ENCODE measurements around the gene TBL1XR1.

The TBL1XR1 gene

GRCh38 chr3:177041021-177041729, 156.1 kb downstream of the TBL1XR1 start:
- no peak overlapping the region for H2BK12ac ChIP-seq (ENCODE audit: low read length)
- no peak overlapping the region for H3K23ac ChIP-seq (ENCODE audit: low read depth, low read length, poor library complexity)
- H3K27me3 ChIP-seq (ENCODE audit: control insufficient read depth in 3 of 3, insufficient read depth in 3 of 3, low read depth in 1 of 3, low read length in 3 of 3), result no peaks in the 10 kb centered on the region
- no peaks in the 10 kb centered on the region for H3K79me1 ChIP-seq (ENCODE audit: low read depth, low read length)
- no peak overlapping the region for H3K14ac ChIP-seq (ENCODE audit: low read length)
- no peak overlapping the region for H3K4me2 ChIP-seq (ENCODE audit: insufficient read depth, low read length, poor library complexity, severe bottlenecking)
- no peak overlapping the region for H3K4me3 ChIP-seq (ENCODE audit: low read length in 2 of 2)
- no peak overlapping the region for H3K27ac ChIP-seq (replicated peaks; ENCODE audit: low read length)
- H3K4ac ChIP-seq (ENCODE audit: low read length), result no peak overlapping the region
- WGBS, 2 donors (ENCODE audit: extremely low coverage in 2 of 2, insufficient read length in 2 of 2, insufficient replicate concordance in 1 of 2), result no CpG with 5 or more reads among the region's 2 CpGs
- DNase-seq (ENCODE audit: low spot score), result no peak
- H2AFZ ChIP-seq (ENCODE audit: low read length), result no peak overlapping the region
- peaks cover 7 to 100% of the 10 kb centered on the region in 2 donors for H3K36me3 ChIP-seq (replicated peaks in 1 of 2; ENCODE audit: control insufficient read depth in 2 of 2, insufficient read depth in 2 of 2, low read length in 2 of 2)
- no peak overlapping the region for H2BK15ac ChIP-seq (ENCODE audit: low read length)
- H3K9ac ChIP-seq (ENCODE audit: low read depth, low read length, poor library complexity), result no peak overlapping the region
- peaks cover 0 to 20% of the 10 kb centered on the region in 2 donors for H3K9me3 ChIP-seq (replicated peaks in 1 of 2; ENCODE audit: control insufficient read depth in 2 of 2, insufficient read depth in 1 of 2, low read depth in 1 of 2, low read length in 2 of 2)
- no peak overlapping the region for H4K91ac ChIP-seq (ENCODE audit: low read depth, low read length, poor library complexity)
- H4K8ac ChIP-seq (ENCODE audit: low read depth, low read length), result no peak overlapping the region
- H3K18ac ChIP-seq (ENCODE audit: low read length), result no peak overlapping the region
- H2BK120ac ChIP-seq (ENCODE audit: low read depth, low read length), result no peak overlapping the region
- no peaks in the 10 kb centered on the region for H3K4me1 ChIP-seq (ENCODE audit: control insufficient read depth in 2 of 2, insufficient read depth in 1 of 2, low read depth in 1 of 2, low read length in 2 of 2)
- H2BK5ac ChIP-seq (ENCODE audit: low read length), result no peak overlapping the region
- H2AK5ac ChIP-seq (ENCODE audit: low read depth, low read length), result no peak overlapping the region

GRCh38 chr3:177039490-177040274, 157.6 kb downstream of the TBL1XR1 start:
- no peak overlapping the region for H4K91ac ChIP-seq (ENCODE audit: low read depth, low read length, poor library complexity)
- no peak overlapping the region for H2BK12ac ChIP-seq (ENCODE audit: low read length)
- DNase-seq (ENCODE audit: low spot score), result no peak
- H3K4ac ChIP-seq (ENCODE audit: low read length), result no peak overlapping the region
- H3K4me1 ChIP-seq (ENCODE audit: control insufficient read depth in 2 of 2, insufficient read depth in 1 of 2, low read depth in 1 of 2, low read length in 2 of 2), result no peaks in the 10 kb centered on the region
- no peaks in the 10 kb centered on the region for H3K79me1 ChIP-seq (ENCODE audit: low read depth, low read length)
- H3K14ac ChIP-seq (ENCODE audit: low read length), result no peak overlapping the region
- no peak overlapping the region for H2AK5ac ChIP-seq (ENCODE audit: low read depth, low read length)
- no peak overlapping the region for H3K4me3 ChIP-seq (ENCODE audit: low read length in 2 of 2)
- H3K36me3 ChIP-seq (replicated peaks in 1 of 2; ENCODE audit: control insufficient read depth in 2 of 2, insufficient read depth in 2 of 2, low read length in 2 of 2), result peaks cover 7 to 99% of the 10 kb centered on the region in 2 donors
- H3K23ac ChIP-seq (ENCODE audit: low read depth, low read length, poor library complexity), result no peak overlapping the region
- no peak overlapping the region for H4K8ac ChIP-seq (ENCODE audit: low read depth, low read length)
- H3K27me3 ChIP-seq (ENCODE audit: control insufficient read depth in 3 of 3, insufficient read depth in 3 of 3, low read depth in 1 of 3, low read length in 3 of 3), result no peaks in the 10 kb centered on the region
- no peak overlapping the region for H3K27ac ChIP-seq (replicated peaks; ENCODE audit: low read length)
- H3K9me3 ChIP-seq (replicated peaks in 1 of 2; ENCODE audit: control insufficient read depth in 2 of 2, insufficient read depth in 1 of 2, low read depth in 1 of 2, low read length in 2 of 2), result peaks cover 0 to 15% of the 10 kb centered on the region in 2 donors
- no peak overlapping the region for H3K9ac ChIP-seq (ENCODE audit: low read depth, low read length, poor library complexity)
- no peak overlapping the region for H3K4me2 ChIP-seq (ENCODE audit: insufficient read depth, low read length, poor library complexity, severe bottlenecking)
- WGBS, 2 donors (ENCODE audit: extremely low coverage in 2 of 2, insufficient read length in 2 of 2, insufficient replicate concordance in 1 of 2), result no CpG with 5 or more reads among the region's 4 CpGs
- H2AFZ ChIP-seq (ENCODE audit: low read length), result no peak overlapping the region
- H3K18ac ChIP-seq (ENCODE audit: low read length), result no peak overlapping the region
- no peak overlapping the region for H2BK5ac ChIP-seq (ENCODE audit: low read length)
- H2BK15ac ChIP-seq (ENCODE audit: low read length), result no peak overlapping the region
- H2BK120ac ChIP-seq (ENCODE audit: low read depth, low read length), result no peak overlapping the region

GRCh38 chr3:177037241-177037640, 160.0 kb downstream of the TBL1XR1 start:
- no peaks in the 10 kb centered on the region for H3K27me3 ChIP-seq (ENCODE audit: control insufficient read depth in 3 of 3, insufficient read depth in 3 of 3, low read depth in 1 of 3, low read length in 3 of 3)
- WGBS, 2 donors (ENCODE audit: extremely low coverage in 2 of 2, insufficient read length in 2 of 2, insufficient replicate concordance in 1 of 2), result no CpG with 5 or more reads among the region's 4 CpGs
- H3K9me3 ChIP-seq (replicated peaks in 1 of 2; ENCODE audit: control insufficient read depth in 2 of 2, insufficient read depth in 1 of 2, low read depth in 1 of 2, low read length in 2 of 2), result no peaks in the 10 kb centered on the region
- no peak overlapping the region for H2BK5ac ChIP-seq (ENCODE audit: low read length)
- no peak overlapping the region for H4K91ac ChIP-seq (ENCODE audit: low read depth, low read length, poor library complexity)
- no peak for DNase-seq (ENCODE audit: low spot score)
- H3K14ac ChIP-seq (ENCODE audit: low read length), result no peak overlapping the region
- H3K9ac ChIP-seq (ENCODE audit: low read depth, low read length, poor library complexity), result no peak overlapping the region
- no peak overlapping the region for H4K8ac ChIP-seq (ENCODE audit: low read depth, low read length)
- no peak overlapping the region for H3K27ac ChIP-seq (replicated peaks; ENCODE audit: low read length)
- no peak overlapping the region for H3K18ac ChIP-seq (ENCODE audit: low read length)
- H3K36me3 ChIP-seq (replicated peaks in 1 of 2; ENCODE audit: control insufficient read depth in 2 of 2, insufficient read depth in 2 of 2, low read length in 2 of 2), result peaks cover 14 to 99% of the 10 kb centered on the region in 2 donors
- H3K4me2 ChIP-seq (ENCODE audit: insufficient read depth, low read length, poor library complexity, severe bottlenecking), result no peak overlapping the region
- H3K4me3 ChIP-seq (ENCODE audit: low read length in 2 of 2), result no peak overlapping the region
- no peak overlapping the region for H2BK12ac ChIP-seq (ENCODE audit: low read length)
- H3K4me1 ChIP-seq (ENCODE audit: control insufficient read depth in 2 of 2, insufficient read depth in 1 of 2, low read depth in 1 of 2, low read length in 2 of 2), result no peaks in the 10 kb centered on the region
- no peak overlapping the region for H2BK120ac ChIP-seq (ENCODE audit: low read depth, low read length)
- no peaks in the 10 kb centered on the region for H3K79me1 ChIP-seq (ENCODE audit: low read depth, low read length)
- H3K23ac ChIP-seq (ENCODE audit: low read depth, low read length, poor library complexity), result no peak overlapping the region
- no peak overlapping the region for H3K4ac ChIP-seq (ENCODE audit: low read length)
- H2AFZ ChIP-seq (ENCODE audit: low read length), result no peak overlapping the region
- H2AK5ac ChIP-seq (ENCODE audit: low read depth, low read length), result no peak overlapping the region
- no peak overlapping the region for H2BK15ac ChIP-seq (ENCODE audit: low read length)

DNA sequence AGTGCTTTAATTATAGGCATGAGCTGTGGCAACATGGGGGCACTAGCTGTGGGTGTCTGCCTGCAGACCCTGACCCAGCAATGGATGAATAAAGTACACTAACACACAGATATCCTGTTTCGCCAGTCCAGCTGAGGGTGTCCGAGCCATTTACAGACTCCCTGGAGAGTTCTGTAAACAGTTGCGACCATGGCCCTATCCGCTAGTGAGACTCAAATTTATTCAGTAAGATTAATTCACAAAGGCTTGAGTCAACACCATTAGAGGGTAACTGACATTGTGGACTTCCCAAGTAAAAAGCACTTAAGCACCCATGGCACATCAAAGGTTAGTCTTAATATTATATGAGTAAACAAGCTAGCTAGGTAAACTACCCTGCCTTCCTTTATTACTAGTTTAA, 161.6 kb downstream of the TBL1XR1 start:
- Histone ChIP-seq H3K36me3 (replicated peaks in 1 of 2; ENCODE audit: control insufficient read depth in 2 of 2, insufficient read depth in 2 of 2, low read length in 2 of 2) (peaks cover 14 to 99% of the 10 kb centered on the region in 2 donors), H3K23ac (ENCODE audit: low read depth, low read length, poor library complexity) (no peak overlapping the region), H2BK5ac (ENCODE audit: low read length) (no peak overlapping the region), H2AK5ac (ENCODE audit: low read depth, low read length) (no peak overlapping the region), H3K9me3 (replicated peaks in 1 of 2; ENCODE audit: control insufficient read depth in 2 of 2, insufficient read depth in 1 of 2, low read depth in 1 of 2, low read length in 2 of 2) (no peaks in the 10 kb centered on the region), H2BK120ac (ENCODE audit: low read depth, low read length) (no peak overlapping the region), H4K8ac (ENCODE audit: low read depth, low read length) (no peak overlapping the region), H3K79me1 (ENCODE audit: low read depth, low read length) (no peaks in the 10 kb centered on the region), H3K4ac (ENCODE audit: low read length) (no peak overlapping the region), H3K27me3 (ENCODE audit: control insufficient read depth in 3 of 3, insufficient read depth in 3 of 3, low read depth in 1 of 3, low read length in 3 of 3) (no peaks in the 10 kb centered on the region), H3K18ac (ENCODE audit: low read length) (no peak overlapping the region), H3K4me2 (ENCODE audit: insufficient read depth, low read length, poor library complexity, severe bottlenecking) (no peak overlapping the region), H2AFZ (ENCODE audit: low read length) (no peak overlapping the region), H3K4me1 (ENCODE audit: control insufficient read depth in 2 of 2, insufficient read depth in 1 of 2, low read depth in 1 of 2, low read length in 2 of 2) (no peaks in the 10 kb centered on the region), H3K14ac (ENCODE audit: low read length) (no peak overlapping the region), H3K9ac (ENCODE audit: low read depth, low read length, poor library complexity) (no peak overlapping the region), H3K4me3 (ENCODE audit: low read length in 2 of 2) (no peak overlapping the region), H2BK15ac (ENCODE audit: low read length) (no peak overlapping the region), H2BK12ac (ENCODE audit: low read length) (no peak overlapping the region), H4K91ac (ENCODE audit: low read depth, low read length, poor library complexity) (no peak overlapping the region), H3K27ac (replicated peaks; ENCODE audit: low read length) (no peak overlapping the region)
- DNase-seq (ENCODE audit: low spot score), result no peak
- WGBS, 2 donors (ENCODE audit: extremely low coverage in 2 of 2, insufficient read length in 2 of 2, insufficient replicate concordance in 1 of 2), result no CpG with 5 or more reads among the region's 4 CpGs

Measured in neuronal stem cell (in vitro differentiated cells).